Bronchus fibroblast of lung (primary cell): ENCODE data around the gene PRKG2. TPM values are rescaled to one million over a fixed set of nuclear protein-coding genes. Genes with fewer than 3 reads are reported as not detected.

ENCODE experiments used
- total RNA-seq: library from RNA; depleted of rRNA; stranded (reverse); fragments of >200 nt; gene quantifications from 2 replicates; pipeline ENCODE4 v1.2.3, GENCODE V29; 2015

The PRKG2 gene
- 1.0 and 2.2 TPM in 2 replicates for total RNA-seq

GRCh38 chr4:81214881-81215868 is at the start of gene PRKG2:
TSS of gene PRKG2 (minus strand) at chr4:81215222. CDS start at chr4:81205047, 10,175 bp downstream.

Other genes starting within 250 kb of the PRKG2 start
- gene BMP3, start 184.5 kb downstream of the PRKG2 start, total RNA-seq: not detected in 2 replicates